HepG2 (cell line): ENCODE data around the gene SRSF3. TPM values are rescaled to one million over a fixed set of nuclear protein-coding genes. Genes with fewer than 3 reads are reported as not detected.

ENCODE experiments used
- ARHGAP35 ChIP-seq: sonication (generic); formaldehyde crosslinking; IDR thresholded peaks from 2 replicates; pipeline ENCODE4 v1.9.0; 2022; ENCODE audit warnings: mild to moderate bottlenecking, inconsistent platforms, moderate library complexity, missing genetic modification reagents, borderline replicate concordance
- CAMTA2 ChIP-seq: sonication (generic); formaldehyde crosslinking; IDR thresholded peaks from 2 replicates; pipeline ENCODE4 v1.4.0; 2020; ENCODE audit warnings: mild to moderate bottlenecking, missing genetic modification reagents, borderline replicate concordance
- CENPX ChIP-seq: sonication (generic); formaldehyde crosslinking; IDR thresholded peaks from 2 replicates; pipeline ENCODE4 v1.9.0; 2021; ENCODE audit warnings: mild to moderate bottlenecking, missing genetic modification reagents, moderate library complexity
- GTF3A ChIP-seq: sonication (generic); formaldehyde crosslinking; conservative IDR thresholded peaks from 2 replicates; pipeline ENCODE4 v1.4.0; 2020; ENCODE audit warnings: mild to moderate bottlenecking, missing genetic modification reagents
- HCFC1 ChIP-seq: fragments of 150-350 bp; IDR thresholded peaks from 2 replicates; pipeline ENCODE4 v1.6.1; 2014; ENCODE audit warnings: low read depth, low read length
- HNRNPK ChIP-seq: fragments of 200-400 bp; formaldehyde crosslinking; IDR thresholded peaks from 2 replicates; pipeline ENCODE4 v1.6.1; 2018; ENCODE audit warnings: low read length, low read depth, moderate library complexity, mild to moderate bottlenecking; ENCODE audit not compliant: poor library complexity, severe bottlenecking
- NPAS2 ChIP-seq: sonication (generic); formaldehyde crosslinking; IDR thresholded peaks from 2 replicates; pipeline ENCODE4 v1.8.0; 2022; ENCODE audit warnings: mild to moderate bottlenecking, missing genetic modification reagents, borderline replicate concordance
- NR2F6 ChIP-seq, 2 experiments: IDR thresholded peaks; 2 replicates each; pipeline ENCODE4 v1.6.1; 2016; ENCODE audit warnings: antibody characterized with exemption in 1 of 2, mild to moderate bottlenecking in 1 of 2
- RBAK ChIP-seq: sonication (generic); formaldehyde crosslinking; IDR thresholded peaks from 2 replicates; pipeline ENCODE4 v1.5.1; 2020; ENCODE audit warnings: mild to moderate bottlenecking, missing genetic modification reagents
- RELA ChIP-seq: sonication (generic); formaldehyde crosslinking; IDR thresholded peaks from 2 replicates; pipeline ENCODE4 v1.4.0; 2020; ENCODE audit warnings: missing genetic modification reagents
- SMAD1 ChIP-seq: sonication (generic); formaldehyde crosslinking; IDR thresholded peaks from 2 replicates; pipeline ENCODE4 v1.4.0; 2020; ENCODE audit warnings: missing genetic modification reagents, low read depth, mild to moderate bottlenecking, borderline replicate concordance
- XBP1 ChIP-seq: sonication (generic); formaldehyde crosslinking; IDR thresholded peaks from 2 replicates; pipeline ENCODE4 v1.5.0; 2020; ENCODE audit warnings: missing genetic modification reagents
- ZBTB2 ChIP-seq: sonication (generic); formaldehyde crosslinking; IDR thresholded peaks from 2 replicates; pipeline ENCODE4 v1.8.0; 2022; ENCODE audit warnings: low read depth, missing genetic modification reagents
- ZNF30 ChIP-seq: sonication (generic); formaldehyde crosslinking; IDR thresholded peaks from 2 replicates; pipeline ENCODE4 v1.5.0; 2020; ENCODE audit warnings: mild to moderate bottlenecking, missing genetic modification reagents
- ZNF598 ChIP-seq: sonication (generic); formaldehyde crosslinking; IDR thresholded peaks from 2 replicates; pipeline ENCODE4 v1.5.1; 2020; ENCODE audit warnings: mild to moderate bottlenecking, missing genetic modification reagents, borderline replicate concordance
- ZNF747 ChIP-seq: sonication (generic); formaldehyde crosslinking; IDR thresholded peaks from 2 replicates; pipeline ENCODE4 v1.8.1; 2023; ENCODE audit warnings: missing genetic modification reagents, mild to moderate bottlenecking, borderline replicate concordance
- polyA plus RNA-seq, 8 experiments: library from polyadenylated mRNA; depleted of rRNA in 3 of 8; stranded (reverse) in 7 of 8; unstranded in 1 of 8; fragments of >200 nt; fragmentation: Illumina TruSeq in 4 of 8; extraction: Trizol in 4 of 8; gene quantifications; 2 replicates each; pipeline versions ENCODE4 v1.2.1 to v1.2.3, GENCODE V29; 2011 to 2016; ENCODE audit warnings: low read depth in 4 of 8, missing spikeins in 1 of 8, mixed read lengths in 1 of 8; ENCODE audit not compliant: insufficient read depth in 1 of 8
- total RNA-seq, 5 experiments: library from RNA; depleted of rRNA; stranded (reverse); fragments of >200 nt; fragmentation: Illumina TruSeq; extraction: Trizol; gene quantifications; 2 replicates each; pipeline ENCODE4 v1.2.3, GENCODE V29; 2016; ENCODE audit warnings: low read depth in 1 of 5
- TF ChIP-seq, protein P1 (sequence below): sonication (generic); formaldehyde crosslinking; conservative IDR thresholded peaks from 2 replicates; pipeline ENCODE4 v1.8.0; 2022; ENCODE audit warnings: missing genetic modification reagents
- TF ChIP-seq, protein P2 (sequence below): sonication (generic); formaldehyde crosslinking; IDR thresholded peaks from 2 replicates; pipeline ENCODE4 v1.4.0; 2020; ENCODE audit warnings: missing genetic modification reagents, borderline replicate concordance
- TF ChIP-seq, protein P3 (sequence below): sonication (generic); formaldehyde crosslinking; IDR thresholded peaks from 2 replicates; pipeline ENCODE4 v1.4.0; 2020; ENCODE audit warnings: mild to moderate bottlenecking, low read depth, missing genetic modification reagents

The SRSF3 gene
- total and polyA plus RNA-seq, 2 of the 13 experiments (the other 11 are each of a cell fraction or from before 2014, with no cell fraction given) = 206 to 684 TPM

GRCh38 chr6:36594029-36594815 lies at the start of gene SRSF3 (continued):
- TF ChIP-seq, protein P1, sequence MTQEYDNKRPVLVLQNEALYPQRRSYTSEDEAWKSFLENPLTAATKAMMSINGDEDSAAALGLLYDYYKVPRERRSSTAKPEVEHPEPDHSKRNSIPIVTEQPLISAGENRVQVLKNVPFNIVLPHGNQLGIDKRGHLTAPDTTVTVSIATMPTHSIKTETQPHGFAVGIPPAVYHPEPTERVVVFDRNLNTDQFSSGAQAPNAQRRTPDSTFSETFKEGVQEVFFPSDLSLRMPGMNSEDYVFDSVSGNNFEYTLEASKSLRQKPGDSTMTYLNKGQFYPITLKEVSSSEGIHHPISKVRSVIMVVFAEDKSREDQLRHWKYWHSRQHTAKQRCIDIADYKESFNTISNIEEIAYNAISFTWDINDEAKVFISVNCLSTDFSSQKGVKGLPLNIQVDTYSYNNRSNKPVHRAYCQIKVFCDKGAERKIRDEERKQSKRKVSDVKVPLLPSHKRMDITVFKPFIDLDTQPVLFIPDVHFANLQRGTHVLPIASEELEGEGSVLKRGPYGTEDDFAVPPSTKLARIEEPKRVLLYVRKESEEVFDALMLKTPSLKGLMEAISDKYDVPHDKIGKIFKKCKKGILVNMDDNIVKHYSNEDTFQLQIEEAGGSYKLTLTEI (CRISPR knock-in tag) = no peak
- TF ChIP-seq ZNF598 (CRISPR knock-in tag) = peak; percentile 73; the same call in 1 of the 2 replicates
- TF ChIP-seq, protein P2, sequence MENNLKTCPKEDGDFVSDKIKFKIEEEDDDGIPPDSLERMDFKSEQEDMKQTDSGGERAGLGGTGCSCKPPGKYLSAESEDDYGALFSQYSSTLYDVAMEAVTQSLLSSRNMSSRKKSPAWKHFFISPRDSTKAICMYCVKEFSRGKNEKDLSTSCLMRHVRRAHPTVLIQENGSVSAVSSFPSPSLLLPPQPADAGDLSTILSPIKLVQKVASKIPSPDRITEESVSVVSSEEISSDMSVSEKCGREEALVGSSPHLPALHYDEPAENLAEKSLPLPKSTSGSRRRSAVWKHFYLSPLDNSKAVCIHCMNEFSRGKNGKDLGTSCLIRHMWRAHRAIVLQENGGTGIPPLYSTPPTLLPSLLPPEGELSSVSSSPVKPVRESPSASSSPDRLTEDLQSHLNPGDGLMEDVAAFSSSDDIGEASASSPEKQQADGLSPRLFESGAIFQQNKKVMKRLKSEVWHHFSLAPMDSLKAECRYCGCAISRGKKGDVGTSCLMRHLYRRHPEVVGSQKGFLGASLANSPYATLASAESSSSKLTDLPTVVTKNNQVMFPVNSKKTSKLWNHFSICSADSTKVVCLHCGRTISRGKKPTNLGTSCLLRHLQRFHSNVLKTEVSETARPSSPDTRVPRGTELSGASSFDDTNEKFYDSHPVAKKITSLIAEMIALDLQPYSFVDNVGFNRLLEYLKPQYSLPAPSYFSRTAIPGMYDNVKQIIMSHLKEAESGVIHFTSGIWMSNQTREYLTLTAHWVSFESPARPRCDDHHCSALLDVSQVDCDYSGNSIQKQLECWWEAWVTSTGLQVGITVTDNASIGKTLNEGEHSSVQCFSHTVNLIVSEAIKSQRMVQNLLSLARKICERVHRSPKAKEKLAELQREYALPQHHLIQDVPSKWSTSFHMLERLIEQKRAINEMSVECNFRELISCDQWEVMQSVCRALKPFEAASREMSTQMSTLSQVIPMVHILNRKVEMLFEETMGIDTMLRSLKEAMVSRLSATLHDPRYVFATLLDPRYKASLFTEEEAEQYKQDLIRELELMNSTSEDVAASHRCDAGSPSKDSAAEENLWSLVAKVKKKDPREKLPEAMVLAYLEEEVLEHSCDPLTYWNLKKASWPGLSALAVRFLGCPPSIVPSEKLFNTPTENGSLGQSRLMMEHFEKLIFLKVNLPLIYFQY (CRISPR knock-in tag) = peak; percentile 83
- no peak for TF ChIP-seq HNRNPK
- TF ChIP-seq NPAS2 = no peak
- peak; percentile 99 for TF ChIP-seq ZNF747
- peak; percentile 49; the same call in 1 of the 2 replicates for TF ChIP-seq HCFC1
- no peak for TF ChIP-seq ZBTB2 (CRISPR knock-in tag)
- peak; percentile 83 for TF ChIP-seq XBP1 (CRISPR knock-in tag)
- TF ChIP-seq, protein P3, sequence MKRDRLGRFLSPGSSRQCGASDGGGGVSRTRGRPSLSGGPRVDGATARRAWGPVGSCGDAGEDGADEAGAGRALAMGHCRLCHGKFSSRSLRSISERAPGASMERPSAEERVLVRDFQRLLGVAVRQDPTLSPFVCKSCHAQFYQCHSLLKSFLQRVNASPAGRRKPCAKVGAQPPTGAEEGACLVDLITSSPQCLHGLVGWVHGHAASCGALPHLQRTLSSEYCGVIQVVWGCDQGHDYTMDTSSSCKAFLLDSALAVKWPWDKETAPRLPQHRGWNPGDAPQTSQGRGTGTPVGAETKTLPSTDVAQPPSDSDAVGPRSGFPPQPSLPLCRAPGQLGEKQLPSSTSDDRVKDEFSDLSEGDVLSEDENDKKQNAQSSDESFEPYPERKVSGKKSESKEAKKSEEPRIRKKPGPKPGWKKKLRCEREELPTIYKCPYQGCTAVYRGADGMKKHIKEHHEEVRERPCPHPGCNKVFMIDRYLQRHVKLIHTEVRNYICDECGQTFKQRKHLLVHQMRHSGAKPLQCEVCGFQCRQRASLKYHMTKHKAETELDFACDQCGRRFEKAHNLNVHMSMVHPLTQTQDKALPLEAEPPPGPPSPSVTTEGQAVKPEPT (CRISPR knock-in tag) = peak; percentile 35; the same call in 1 of the 2 replicates
- TF ChIP-seq CENPX (CRISPR knock-in tag) = no peak
- TF ChIP-seq SMAD1 (CRISPR knock-in tag) = peak; percentile 100
- peak; percentile 76; the same call in 1 of the 2 replicates for TF ChIP-seq GTF3A (CRISPR knock-in tag)
- TF ChIP-seq ARHGAP35 (CRISPR knock-in tag) = no peak
- TF ChIP-seq RBAK = no peak
- no peak; the same call in 1 of the 2 replicates for TF ChIP-seq NR2F6 (IDR thresholded peaks at IDR 0.05)
- TF ChIP-seq NR2F6 (CRISPR knock-in tag; IDR thresholded peaks at IDR 0.05) = peak; percentile 8
- 0 out of 2 replicates have a peak, but pooled peaks have one; percentile 57 for TF ChIP-seq RELA (CRISPR knock-in tag)
- no peak for TF ChIP-seq ZNF30
- no peak for TF ChIP-seq CAMTA2
